GM19238 (cell line): Measurements from ENCODE around the gene AGRP.

ENCODE experiments used
- DNase-seq: peaks from one replicate; pipeline ENCODE4 v3.0.0; 2011; ENCODE audit warnings: low spot score; ENCODE audit not compliant: insufficient read length

Gene AGRP

GRCh38 chr16:67445913-67446907 lies 37.1 kb downstream of the AGRP start:
- no peak for DNase-seq

GRCh38 chr16:67445441-67445912 lies 37.9 kb downstream of the AGRP start:
- no peak for DNase-seq

GRCh38 chr16:67445126-67445426 lies 38.3 kb downstream of the AGRP start:
- DNase-seq = no peak

GRCh38 chr16:67444259-67445125 lies 38.9 kb downstream of the AGRP start:
- DNase-seq = no peak

DNA sequence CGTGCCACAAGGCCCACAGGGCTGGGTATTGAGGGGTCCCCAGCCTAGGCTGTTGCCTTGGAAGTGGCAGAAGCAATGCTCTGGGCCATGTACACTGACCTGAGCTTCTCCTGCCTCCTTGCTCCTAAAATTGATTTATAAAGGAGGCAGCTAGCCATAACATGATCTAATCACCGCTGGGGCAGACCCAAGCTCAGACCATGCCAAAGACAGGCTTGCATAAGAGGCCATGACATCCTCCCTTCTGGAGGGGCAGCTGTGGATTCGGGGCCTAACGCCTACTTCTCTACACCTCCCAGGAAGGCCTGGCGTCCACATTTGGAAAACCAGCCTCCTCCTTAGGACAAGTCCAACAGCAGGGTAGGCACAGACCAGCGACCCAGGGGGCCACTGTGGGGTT lies 40.1 kb downstream of the AGRP start:
- DNase-seq = no peak

GRCh38 chr16:67442581-67443255 lies 40.6 kb downstream of the AGRP start:
- no peak for DNase-seq

DNA sequence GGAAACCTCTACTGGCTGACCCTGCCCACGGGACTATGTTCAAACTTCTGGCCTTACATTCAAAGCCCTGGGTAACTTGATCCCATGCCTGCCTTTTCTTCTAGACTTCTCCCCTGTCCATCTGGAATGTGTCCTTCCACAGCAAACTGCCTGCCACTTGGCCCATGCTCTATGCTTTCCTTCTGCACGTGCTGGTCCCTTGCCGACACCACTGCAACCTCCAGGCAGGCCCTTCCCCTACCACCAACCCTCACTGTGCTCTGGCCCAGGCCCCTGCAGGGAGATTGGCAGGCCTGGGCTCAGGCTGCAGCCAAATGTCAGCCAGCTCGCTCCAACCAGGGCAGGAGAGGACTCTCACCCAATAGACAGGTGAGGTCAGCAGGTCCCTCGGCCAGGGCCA lies 41.4 kb downstream of the AGRP start:
- DNase-seq = no peak

DNA sequence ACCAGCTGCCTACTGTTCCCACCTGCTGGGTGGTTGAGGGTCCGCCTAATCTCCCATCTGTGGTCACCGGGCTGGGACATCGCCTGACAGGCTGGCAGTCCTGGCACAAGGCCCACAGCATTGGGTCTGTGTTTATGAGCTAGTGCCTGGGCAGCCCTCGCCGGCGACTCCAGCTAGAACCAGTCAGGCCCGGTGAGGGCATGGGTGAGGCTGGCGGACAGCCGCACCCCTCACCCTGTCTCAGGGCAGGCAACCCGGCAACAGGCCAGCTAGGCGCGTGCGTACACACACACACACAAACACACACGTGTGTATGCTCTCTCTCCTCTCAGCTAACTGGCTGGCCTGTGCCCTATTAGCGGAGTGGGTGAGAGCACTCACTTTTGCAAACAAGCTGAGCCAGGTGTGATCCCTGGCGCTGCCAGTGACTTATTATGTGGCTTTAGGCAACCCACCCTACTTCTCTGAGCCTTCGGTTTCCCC lies 42.0 kb downstream of the AGRP start:
- DNase-seq = no peak

DNA sequence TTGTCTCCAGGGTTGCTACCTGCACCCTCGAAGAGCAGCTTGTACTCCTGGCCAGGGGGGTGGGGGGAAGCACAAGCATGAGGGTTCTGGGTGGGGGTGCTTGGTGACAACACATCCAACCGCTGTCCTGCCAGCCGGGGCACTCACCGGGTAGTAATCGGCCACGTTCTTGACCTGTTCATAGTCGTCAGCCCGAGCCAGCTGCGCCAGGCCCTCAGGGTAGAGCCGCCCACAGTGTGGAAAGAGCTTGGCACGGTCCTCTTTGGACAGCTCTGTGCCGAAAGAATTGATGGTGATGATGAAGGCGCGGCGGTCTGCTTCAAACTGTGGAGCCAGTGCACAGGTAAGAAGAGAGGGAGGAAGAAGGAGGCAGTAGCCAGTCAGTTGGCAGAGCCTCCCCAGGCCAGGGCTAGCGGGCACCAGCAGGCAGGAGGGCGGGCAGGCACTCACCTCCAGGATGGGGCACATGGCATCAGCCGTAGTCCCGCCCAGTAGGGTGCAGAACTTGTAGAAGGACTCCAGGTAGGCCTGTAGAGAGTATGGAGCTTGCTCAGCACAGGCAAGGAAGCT lies 44.4 kb downstream of the AGRP start:
- DNase-seq = no peak

- no peak for DNase-seq
These were observed 45.1 kb downstream of the AGRP start for GRCh38 chr16:67438098-67438791.

GRCh38 chr16:67437513-67437912 lies 45.8 kb downstream of the AGRP start:
- no peak for DNase-seq

DNA sequence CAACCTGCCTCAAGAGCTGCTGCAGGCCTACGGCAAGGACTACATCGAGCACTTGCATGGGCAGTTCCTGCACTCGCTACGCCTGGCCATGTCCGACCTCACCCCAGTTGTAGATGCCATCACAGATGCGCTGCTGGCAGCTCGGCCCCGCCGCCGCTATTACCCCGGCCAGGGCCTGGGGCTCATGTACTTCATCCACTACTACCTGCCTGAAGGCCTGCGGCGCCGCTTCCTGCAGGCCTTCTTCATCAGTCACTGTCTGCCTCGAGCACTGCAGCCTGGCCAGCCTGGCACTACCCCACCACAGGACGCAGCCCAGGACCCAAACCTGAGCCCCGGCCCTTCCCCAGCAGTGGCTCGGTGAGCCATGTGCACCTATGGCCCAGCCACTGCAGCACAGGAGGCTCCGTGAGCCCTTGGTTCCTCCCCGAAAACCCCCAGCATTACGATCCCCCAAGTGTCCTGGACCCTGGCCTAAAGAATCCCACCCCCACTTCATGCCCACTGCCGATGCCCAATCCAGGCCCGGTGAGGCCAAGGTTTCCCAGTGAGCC lies 46.6 kb downstream of the AGRP start:
- DNase-seq = no peak

DNA sequence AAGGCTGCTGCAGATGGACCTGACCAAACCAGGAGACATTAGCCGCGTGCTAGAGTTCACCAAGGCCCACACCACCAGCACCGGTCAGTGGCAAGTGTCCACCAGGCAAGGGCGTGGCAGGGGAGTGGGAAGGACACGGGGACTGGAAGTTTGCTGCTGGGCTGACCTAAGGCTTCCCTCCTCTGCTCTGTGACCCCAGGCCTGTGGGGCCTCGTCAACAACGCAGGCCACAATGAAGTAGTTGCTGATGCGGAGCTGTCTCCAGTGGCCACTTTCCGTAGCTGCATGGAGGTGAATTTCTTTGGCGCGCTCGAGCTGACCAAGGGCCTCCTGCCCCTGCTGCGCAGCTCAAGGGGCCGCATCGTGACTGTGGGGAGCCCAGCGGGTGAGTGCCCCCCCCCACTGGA lies 47.6 kb downstream of the AGRP start:
- no peak for DNase-seq

DNA sequence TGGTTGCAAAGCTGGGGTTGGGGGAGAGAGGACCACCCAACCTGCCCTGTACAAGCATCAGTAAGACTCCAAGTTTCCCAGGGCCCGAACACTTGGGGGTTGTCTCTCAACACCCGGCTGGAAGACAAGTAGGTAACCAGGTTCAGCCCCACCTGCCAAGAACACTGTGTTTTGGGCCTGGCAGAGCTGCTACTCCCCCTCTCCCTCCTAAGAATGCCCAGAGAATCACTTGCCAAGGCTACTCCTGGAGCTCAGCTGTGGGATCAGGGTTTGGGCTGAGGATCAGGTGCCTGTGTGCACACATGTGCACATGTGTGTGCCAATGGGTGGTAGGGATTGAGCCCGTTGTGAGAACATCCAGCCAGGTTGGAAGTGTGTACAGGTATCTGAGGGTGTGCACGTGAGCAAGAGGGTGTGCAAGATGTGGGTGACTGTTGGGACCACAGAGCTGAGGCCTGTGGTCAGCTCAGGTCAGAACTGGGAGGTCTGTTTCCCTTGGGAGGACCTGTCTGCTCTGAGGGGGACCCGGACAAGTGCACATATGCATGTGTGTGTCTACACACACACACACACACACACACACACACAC lies 50.1 kb downstream of the AGRP start:
- DNase-seq = no peak
